Vagina (tissue), 2 donors: ENCODE data around the gene ADGRL1.

Experiments
- POLR2A ChIP-seq, 2 donors: fragments of 450-650 bp; IDR thresholded peaks; one replicate each; pipeline ENCODE4 v1.6.1; 2017; ENCODE audit warnings: antibody characterized with exemption in 2 of 2, mild to moderate bottlenecking in 2 of 2, moderate library complexity in 2 of 2
- POLR2AphosphoS5 ChIP-seq, 2 donors: sonication (generic); formaldehyde crosslinking; IDR thresholded peaks; one replicate each; pipeline ENCODE4 v1.9.0; 2017; ENCODE audit warnings: antibody characterized with exemption in 2 of 2, mild to moderate bottlenecking in 2 of 2, low read depth in 1 of 2; ENCODE audit not compliant: insufficient read depth in 1 of 2
- TF ChIP-seq, protein P1 (sequence below), 3 experiments: fragments of 450-650 bp in 2 of 3; fragments of 200-600 bp in 1 of 3; sonication (generic) in 1 of 3; IDR thresholded peaks; one replicate each; pipeline ENCODE4 v1.5.1; 2017 to 2019; ENCODE audit warnings: antibody characterized with exemption in 3 of 3, mild to moderate bottlenecking in 2 of 3, moderate library complexity in 2 of 3

GRCh38 chr19:14158276-14159023 is 47.5 kb downstream of the ADGRL1 start:
- TF ChIP-seq, protein P1, sequence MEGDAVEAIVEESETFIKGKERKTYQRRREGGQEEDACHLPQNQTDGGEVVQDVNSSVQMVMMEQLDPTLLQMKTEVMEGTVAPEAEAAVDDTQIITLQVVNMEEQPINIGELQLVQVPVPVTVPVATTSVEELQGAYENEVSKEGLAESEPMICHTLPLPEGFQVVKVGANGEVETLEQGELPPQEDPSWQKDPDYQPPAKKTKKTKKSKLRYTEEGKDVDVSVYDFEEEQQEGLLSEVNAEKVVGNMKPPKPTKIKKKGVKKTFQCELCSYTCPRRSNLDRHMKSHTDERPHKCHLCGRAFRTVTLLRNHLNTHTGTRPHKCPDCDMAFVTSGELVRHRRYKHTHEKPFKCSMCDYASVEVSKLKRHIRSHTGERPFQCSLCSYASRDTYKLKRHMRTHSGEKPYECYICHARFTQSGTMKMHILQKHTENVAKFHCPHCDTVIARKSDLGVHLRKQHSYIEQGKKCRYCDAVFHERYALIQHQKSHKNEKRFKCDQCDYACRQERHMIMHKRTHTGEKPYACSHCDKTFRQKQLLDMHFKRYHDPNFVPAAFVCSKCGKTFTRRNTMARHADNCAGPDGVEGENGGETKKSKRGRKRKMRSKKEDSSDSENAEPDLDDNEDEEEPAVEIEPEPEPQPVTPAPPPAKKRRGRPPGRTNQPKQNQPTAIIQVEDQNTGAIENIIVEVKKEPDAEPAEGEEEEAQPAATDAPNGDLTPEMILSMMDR (IDR thresholded peaks at IDR 0.05): no peak
- TF ChIP-seq POLR2A (IDR thresholded peaks at IDR 0.05) (no peak), POLR2AphosphoS5 (IDR thresholded peaks at IDR 0.05; ENCODE audit: insufficient read depth in 1 of 2, low read depth in 1 of 2) (no peak)
